ENCODE data around the gene AGPAT1.
A peak's percentile ranks its signal among the peaks of the same experiment; 100 is the strongest.

AGPAT1 gene

DNA sequence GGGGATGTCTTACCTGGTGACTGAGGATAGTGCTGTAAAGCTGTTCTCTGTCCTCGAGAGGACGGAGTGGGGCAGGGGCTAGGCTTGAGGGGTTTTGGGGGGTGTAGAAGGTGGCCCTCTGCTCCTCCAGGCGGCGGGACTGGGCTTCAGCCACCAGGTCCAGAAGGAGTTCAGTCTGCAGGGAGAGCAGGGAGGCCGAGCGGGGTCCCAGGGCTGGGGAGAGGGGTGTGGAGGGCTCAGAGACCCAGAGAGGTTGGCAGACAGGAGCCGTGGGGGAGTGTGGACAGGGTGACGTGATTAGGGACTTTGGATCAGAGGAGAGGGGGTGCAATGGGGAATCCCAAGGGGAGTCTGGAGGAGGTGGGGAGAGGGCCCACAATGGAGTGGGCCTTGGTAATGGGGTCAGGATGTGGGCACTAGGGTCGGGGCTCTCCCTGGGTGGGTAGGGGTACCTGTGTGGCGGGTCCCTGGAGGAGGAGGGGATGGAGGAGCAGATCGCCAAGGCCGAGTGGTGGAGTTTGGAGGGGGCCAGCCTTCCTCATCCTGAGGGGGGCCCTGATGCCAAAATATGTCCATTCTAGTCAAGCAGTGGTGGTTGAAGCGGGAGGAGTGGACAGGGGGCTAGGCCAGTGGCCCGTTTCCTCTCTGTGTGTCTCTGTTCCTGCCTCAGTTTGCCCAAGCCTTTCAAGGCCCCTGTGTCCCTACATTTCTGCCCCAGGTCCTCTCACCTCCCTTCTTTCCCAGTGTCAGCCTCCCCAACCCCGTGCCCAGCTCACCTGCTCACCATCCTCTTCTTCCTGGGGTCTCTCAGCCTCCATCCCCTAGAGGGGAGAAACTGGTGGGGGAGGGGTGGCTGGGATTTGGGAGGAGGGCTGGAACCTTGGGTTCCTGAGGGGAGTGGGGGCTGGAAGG is 16.1 kb upstream of the AGPAT1 start:
- Histone ChIP-seq H3K4me1 (ENCODE audit: control insufficient read depth in 1 of 2, insufficient read depth in 1 of 2, low read depth in 1 of 2, low read length in 1 of 2) (peaks cover 60 to 69% of the 10 kb centered on the region in 2 experiments), H3K27ac (peak overlapping the region; percentile 95), H3K36me3 (peaks cover 24% of the 10 kb centered on the region), H3K9me3 (no peaks in the 10 kb centered on the region), H3K27me3 (no peaks in the 10 kb centered on the region), H3K4me3 (ENCODE audit: low read depth in 1 of 2, low read length in 1 of 2) (peak overlapping the region; percentile 81 to 97)
- TF ChIP-seq, protein P1, sequence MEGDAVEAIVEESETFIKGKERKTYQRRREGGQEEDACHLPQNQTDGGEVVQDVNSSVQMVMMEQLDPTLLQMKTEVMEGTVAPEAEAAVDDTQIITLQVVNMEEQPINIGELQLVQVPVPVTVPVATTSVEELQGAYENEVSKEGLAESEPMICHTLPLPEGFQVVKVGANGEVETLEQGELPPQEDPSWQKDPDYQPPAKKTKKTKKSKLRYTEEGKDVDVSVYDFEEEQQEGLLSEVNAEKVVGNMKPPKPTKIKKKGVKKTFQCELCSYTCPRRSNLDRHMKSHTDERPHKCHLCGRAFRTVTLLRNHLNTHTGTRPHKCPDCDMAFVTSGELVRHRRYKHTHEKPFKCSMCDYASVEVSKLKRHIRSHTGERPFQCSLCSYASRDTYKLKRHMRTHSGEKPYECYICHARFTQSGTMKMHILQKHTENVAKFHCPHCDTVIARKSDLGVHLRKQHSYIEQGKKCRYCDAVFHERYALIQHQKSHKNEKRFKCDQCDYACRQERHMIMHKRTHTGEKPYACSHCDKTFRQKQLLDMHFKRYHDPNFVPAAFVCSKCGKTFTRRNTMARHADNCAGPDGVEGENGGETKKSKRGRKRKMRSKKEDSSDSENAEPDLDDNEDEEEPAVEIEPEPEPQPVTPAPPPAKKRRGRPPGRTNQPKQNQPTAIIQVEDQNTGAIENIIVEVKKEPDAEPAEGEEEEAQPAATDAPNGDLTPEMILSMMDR (IDR thresholded peaks at IDR 0.05): no peak

DNA sequence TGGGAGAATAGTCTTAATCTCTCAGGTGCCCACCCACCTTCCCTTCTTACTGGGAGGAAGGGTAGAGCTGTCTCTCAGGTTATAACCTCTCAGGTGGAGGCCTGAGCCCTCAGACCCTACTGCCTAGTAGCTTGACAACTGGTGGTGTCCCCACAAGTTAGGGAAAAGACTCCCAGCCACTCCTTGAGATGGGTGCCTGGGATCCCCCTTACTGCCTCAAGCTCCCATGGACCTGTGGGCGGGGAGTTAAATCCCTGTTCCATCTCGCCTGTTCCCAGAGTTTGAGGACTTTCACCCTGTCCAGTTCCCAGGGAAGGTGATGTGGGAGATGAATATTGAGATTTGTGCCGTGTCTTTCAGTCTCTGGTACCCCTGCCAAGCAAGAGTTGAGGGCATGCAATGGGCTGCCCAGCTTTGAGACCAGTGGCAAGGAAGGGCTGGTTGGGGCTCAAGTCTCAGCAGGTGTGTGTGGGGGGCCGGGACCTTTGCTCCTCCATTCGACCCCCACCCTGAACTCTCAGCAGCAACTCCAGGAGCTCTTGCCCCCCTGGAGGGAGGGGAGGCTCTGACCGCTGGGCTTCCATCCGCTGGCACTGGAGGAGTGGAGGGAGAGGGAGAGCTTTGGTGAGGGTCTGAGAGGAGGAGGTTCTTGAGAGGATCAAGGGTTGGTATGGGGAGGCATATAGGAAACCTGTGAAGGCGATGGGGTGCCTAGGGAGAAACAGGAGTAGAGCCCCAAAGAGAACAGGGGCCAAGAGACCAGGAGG is 15.2 kb upstream of the AGPAT1 start:
- Histone ChIP-seq H3K4me3 (ENCODE audit: low read depth in 1 of 2, low read length in 1 of 2) (peak overlapping the region; percentile 81 to 97), H3K9me3 (no peaks in the 10 kb centered on the region), H3K36me3 (peaks cover 32% of the 10 kb centered on the region), H3K4me1 (ENCODE audit: control insufficient read depth in 1 of 2, insufficient read depth in 1 of 2, low read depth in 1 of 2, low read length in 1 of 2) (peaks cover 58 to 69% of the 10 kb centered on the region in 2 experiments), H3K27me3 (no peaks in the 10 kb centered on the region), H3K27ac (peak overlapping the region; percentile 95)
- TF ChIP-seq, protein P1 (IDR thresholded peaks at IDR 0.05): no peak

DNA sequence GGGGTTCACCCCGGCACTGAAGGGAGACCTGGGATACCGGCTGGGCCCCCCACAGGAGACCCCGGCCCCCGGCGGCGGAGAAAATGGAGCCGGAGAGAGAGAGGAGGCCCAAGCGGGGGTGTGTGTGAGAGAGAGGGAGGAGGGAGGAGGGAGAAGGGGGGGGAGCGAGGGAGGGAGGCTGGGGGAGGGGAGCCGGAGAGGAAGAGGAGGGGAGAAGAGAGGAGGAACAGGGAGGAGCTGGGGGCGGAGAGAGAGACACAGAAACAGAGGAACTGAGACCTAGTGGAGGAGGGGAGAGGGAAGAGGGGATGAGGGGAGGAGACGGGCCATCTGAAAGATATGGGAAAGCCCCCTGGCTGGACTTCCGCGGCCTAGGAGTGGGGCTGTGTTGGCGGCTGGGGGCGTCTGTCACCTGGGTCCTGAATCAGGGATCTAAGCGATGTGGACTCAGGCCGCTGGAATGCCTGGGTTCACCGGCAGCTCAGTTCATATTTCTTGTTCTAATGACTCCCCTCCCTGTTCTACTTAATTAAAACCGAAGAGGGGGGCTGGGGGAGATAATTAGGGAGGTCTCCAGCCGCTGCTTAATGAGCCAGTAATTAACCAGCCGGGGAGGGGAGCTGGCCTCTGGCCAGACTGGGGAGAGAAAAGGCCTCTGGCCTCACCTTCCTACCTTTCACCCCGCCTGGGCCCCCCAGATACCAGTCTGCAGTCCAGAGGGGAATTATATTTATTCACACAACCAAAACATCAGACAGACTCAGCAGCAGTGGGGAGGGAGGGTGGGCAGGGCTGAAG is 14.4 kb upstream of the AGPAT1 start, which contains the start of gene PBX2:
Gene PBX2, minus strand, starts transcription at position 149 of the 798 bp plus-strand sequence. CDS start 287 bp downstream, outside the sequence.
- peaks cover 55 to 72% of the 10 kb centered on the region in 2 experiments for H3K4me1 ChIP-seq (ENCODE audit: control insufficient read depth in 1 of 2, insufficient read depth in 1 of 2, low read depth in 1 of 2, low read length in 1 of 2)
- H3K27me3 ChIP-seq: no peaks in the 10 kb centered on the region
- peak within 1 kb of the TSS; percentile 81 to 97 for H3K4me3 ChIP-seq (ENCODE audit: low read depth in 1 of 2, low read length in 1 of 2)
- peaks cover 38% of the 10 kb centered on the region for H3K36me3 ChIP-seq
- no peaks in the 10 kb centered on the region for H3K9me3 ChIP-seq
- TF ChIP-seq, protein P1 (IDR thresholded peaks at IDR 0.05): no peak
- H3K27ac ChIP-seq: peak within 1 kb of the TSS; percentile 95

DNA sequence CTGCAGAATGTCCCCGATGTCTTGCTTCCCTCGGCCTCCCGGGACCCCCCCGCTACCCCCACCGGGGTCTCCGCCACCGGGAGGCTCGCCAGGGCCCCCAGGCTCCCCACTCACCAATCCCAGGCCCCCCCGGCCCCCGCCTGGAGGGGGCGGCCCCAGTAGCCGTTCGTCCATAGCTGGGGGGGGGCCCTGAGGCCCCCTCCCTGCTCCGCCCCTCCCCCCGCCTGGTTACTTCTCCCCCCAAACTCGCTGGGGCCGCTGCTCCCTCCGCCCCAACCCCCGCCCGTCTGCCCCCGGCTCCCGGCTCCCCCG is 13.8 kb upstream of the AGPAT1 start:
- TF ChIP-seq, protein P1 (IDR thresholded peaks at IDR 0.05): no peak
- no peaks in the 10 kb centered on the region for H3K27me3 ChIP-seq
- H3K4me3 ChIP-seq (ENCODE audit: low read depth in 1 of 2, low read length in 1 of 2): peak overlapping the region; percentile 81 to 97
- H3K27ac ChIP-seq: peak overlapping the region; percentile 95
- H3K9me3 ChIP-seq: no peaks in the 10 kb centered on the region
- H3K4me1 ChIP-seq (ENCODE audit: control insufficient read depth in 1 of 2, insufficient read depth in 1 of 2, low read depth in 1 of 2, low read length in 1 of 2): peaks cover 54 to 66% of the 10 kb centered on the region in 2 experiments
- H3K36me3 ChIP-seq: peaks cover 38% of the 10 kb centered on the region

Data from neutrophil (primary cell).